Dermis microvascular lymphatic vessel endothelial cell (primary cell): ENCODE results near the gene PER2. TPM values are rescaled to one million over a fixed set of nuclear protein-coding genes. Genes with fewer than 3 reads are reported as not detected.

ENCODE experiments used
- total RNA-seq: library from RNA; depleted of rRNA; stranded (reverse); fragments of >200 nt; gene quantifications from 2 replicates; pipeline ENCODE4 v1.2.1, GENCODE V29; 2014

Gene PER2
- total RNA-seq, 1 donor from 2014 or later, result 1.7 TPM

Other genes starting within 250 kb of the PER2 start
- gene SCLY, start 227.6 kb downstream of the PER2 start, total RNA-seq, result 12.1 and 16.0 TPM in 2 replicates
- not detected in 2 replicates for gene ESPNL, start 188.3 kb downstream of the PER2 start, total RNA-seq
- not detected in 2 replicates for gene KLHL30, start 149.9 kb downstream of the PER2 start, total RNA-seq
- gene ERFE, start 129.6 kb downstream of the PER2 start, total RNA-seq, result 0.13 TPM in 2 replicates
- gene ILKAP, start 84.9 kb downstream of the PER2 start, total RNA-seq, result 14.5 and 15.8 TPM in 2 replicates
- 2.0 and 2.1 TPM in 2 replicates for gene HES6, start 48.6 kb downstream of the PER2 start, total RNA-seq
- 6.0 and 6.8 TPM in 2 replicates for gene TRAF3IP1, start 31.9 kb upstream of the PER2 start, total RNA-seq
- 5.8 and 7.1 TPM in 2 replicates for gene ASB1, start 138.3 kb upstream of the PER2 start, total RNA-seq